ENCODE measurements around the gene EME2.
"Not testable (repeated sequence)": the region's sequence is repeated elsewhere in the genome, so short reads cannot be mapped to it uniquely, and the experiment has no call there.

Gene EME2

GRCh38 chr16:1792836-1793577, 20.4 kb downstream of the EME2 start:
- no peak overlapping the region for H3K27ac ChIP-seq
- no peak for TF ChIP-seq CTCF (conservative IDR thresholded peaks at IDR 0.05)

GRCh38 chr16:1793578-1794220, 21.1 kb downstream of the EME2 start, which contains the start of gene IGFALS:
IGFALS (minus strand) TSS chr16:1793705; CDS start chr16:1793652, 53 bp downstream.
- TF ChIP-seq CTCF (conservative IDR thresholded peaks at IDR 0.05): no peak
- no peak within 1 kb of the TSS for H3K27ac ChIP-seq

GRCh38 chr16:1794221-1794871, 21.7 kb downstream of the EME2 start:
- no peak for TF ChIP-seq CTCF (conservative IDR thresholded peaks at IDR 0.05)

GRCh38 chr16:1794908-1795666, 22.5 kb downstream of the EME2 start:
- no peak for TF ChIP-seq CTCF (conservative IDR thresholded peaks at IDR 0.05)
- H3K27ac ChIP-seq: no peak overlapping the region

More at GRCh38 chr16:1794221-1794871, 21.7 kb downstream of the EME2 start:
- H3K27ac ChIP-seq: no peak overlapping the region

GRCh38 chr16:1799263-1799662, 26.7 kb downstream of the EME2 start:
- H3K27ac ChIP-seq: not testable (repeated sequence)

GRCh38 chr16:1800701-1801100, 28.1 kb downstream of the EME2 start:
- peak overlapping the region; percentile 20; the same call in 1 of the 2 replicates for H3K27ac ChIP-seq
- TF ChIP-seq CTCF (conservative IDR thresholded peaks at IDR 0.05): no peak

GRCh38 chr16:1807626-1808025, 35.0 kb downstream of the EME2 start:
- H3K27ac ChIP-seq: no peak overlapping the region
- TF ChIP-seq CTCF (conservative IDR thresholded peaks at IDR 0.05): no peak
